PC-3 (cell line): ENCODE measurements around the gene CNNM1.

Source experiments
- CTCF ChIP-seq: fragments of 300-600 bp; sonication (generic); conservative IDR thresholded peaks from 2 replicates; pipeline ENCODE4 v1.5.1; 2017; ENCODE audit warnings: antibody characterized with exemption, low read depth, mild to moderate bottlenecking, low read length
- EZH2 ChIP-seq: fragments of 300-600 bp; sonication (generic); IDR thresholded peaks from one replicate; pipeline ENCODE4 v1.6.1; 2017; ENCODE audit warnings: antibody characterized with exemption, mild to moderate bottlenecking, low read length; ENCODE audit not compliant: unreplicated experiment
- EZH2phosphoT487 ChIP-seq: fragments of 300-600 bp; sonication (generic); IDR thresholded peaks from 2 replicates; pipeline ENCODE4 v1.6.1; 2018; ENCODE audit warnings: mild to moderate bottlenecking, antibody characterized with exemption, low read length, borderline replicate concordance

GRCh38 chr10:99372546-99373271 lies 43.6 kb downstream of the CNNM1 start:
- TF ChIP-seq CTCF (no peak), EZH2 (no peak), EZH2phosphoT487 (no peak)
